ENCODE results near the gene VAMP3.

The VAMP3 gene

DNA sequence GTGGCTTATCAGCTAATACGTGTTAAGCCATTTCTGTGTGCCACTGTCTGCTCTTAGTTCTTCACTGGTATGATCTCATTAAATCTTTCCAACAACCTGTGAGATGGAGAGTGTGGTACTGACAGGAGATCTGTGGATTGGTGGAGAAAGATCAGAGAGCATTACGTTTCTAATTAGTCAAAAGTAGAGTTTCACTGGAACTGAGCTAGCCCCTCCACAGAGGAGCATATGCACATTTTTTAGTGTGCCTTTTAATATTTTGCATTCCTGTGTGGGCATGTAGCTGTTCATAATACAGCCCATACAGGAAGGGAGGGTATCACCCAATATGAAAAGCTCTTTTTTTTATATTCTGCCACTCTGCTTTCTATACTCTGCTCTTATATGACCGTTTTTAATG is 50.2 kb downstream of the VAMP3 start:
- FAIRE-seq: no peak

DNA sequence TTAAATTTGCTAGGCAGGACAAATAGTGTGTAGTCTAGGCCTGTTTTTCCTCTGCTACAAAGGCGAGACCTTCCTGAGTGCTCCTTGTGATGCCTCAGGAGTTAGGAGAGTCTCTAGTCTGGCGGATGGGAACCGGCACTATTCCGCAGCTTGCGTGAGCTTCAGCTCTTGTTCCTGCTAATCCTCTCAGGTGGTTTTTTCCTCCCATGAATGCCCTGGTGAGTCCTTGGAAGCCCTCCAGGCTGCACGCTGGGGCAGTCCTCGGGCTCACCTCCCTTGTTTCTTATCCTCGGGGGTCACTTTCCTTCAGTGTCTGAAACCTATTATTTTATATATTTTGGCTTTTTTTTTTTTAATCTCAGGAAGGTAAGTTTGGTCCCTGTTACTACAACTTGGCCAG is 53.6 kb downstream of the VAMP3 start:
- no peak for FAIRE-seq

DNA sequence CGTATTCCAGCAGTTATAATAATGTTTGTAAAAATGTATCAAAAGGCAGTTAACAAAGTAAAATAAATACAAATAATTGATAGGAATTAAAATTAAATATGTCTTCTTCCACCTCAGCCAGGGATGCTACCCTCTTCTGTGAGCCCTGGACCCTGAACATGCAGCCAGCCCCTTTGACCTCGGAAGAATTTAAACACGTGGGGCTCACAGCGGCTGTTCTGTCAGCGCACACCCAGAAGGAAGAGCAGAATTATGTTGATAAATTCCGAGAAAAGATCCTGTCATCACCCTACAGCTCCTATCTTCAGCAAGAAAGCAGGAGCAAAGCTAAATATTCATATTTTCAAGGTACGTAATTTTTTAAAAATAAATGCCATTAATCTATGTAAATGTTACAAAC is 55.3 kb downstream of the VAMP3 start:
- no peak for FAIRE-seq

DNA sequence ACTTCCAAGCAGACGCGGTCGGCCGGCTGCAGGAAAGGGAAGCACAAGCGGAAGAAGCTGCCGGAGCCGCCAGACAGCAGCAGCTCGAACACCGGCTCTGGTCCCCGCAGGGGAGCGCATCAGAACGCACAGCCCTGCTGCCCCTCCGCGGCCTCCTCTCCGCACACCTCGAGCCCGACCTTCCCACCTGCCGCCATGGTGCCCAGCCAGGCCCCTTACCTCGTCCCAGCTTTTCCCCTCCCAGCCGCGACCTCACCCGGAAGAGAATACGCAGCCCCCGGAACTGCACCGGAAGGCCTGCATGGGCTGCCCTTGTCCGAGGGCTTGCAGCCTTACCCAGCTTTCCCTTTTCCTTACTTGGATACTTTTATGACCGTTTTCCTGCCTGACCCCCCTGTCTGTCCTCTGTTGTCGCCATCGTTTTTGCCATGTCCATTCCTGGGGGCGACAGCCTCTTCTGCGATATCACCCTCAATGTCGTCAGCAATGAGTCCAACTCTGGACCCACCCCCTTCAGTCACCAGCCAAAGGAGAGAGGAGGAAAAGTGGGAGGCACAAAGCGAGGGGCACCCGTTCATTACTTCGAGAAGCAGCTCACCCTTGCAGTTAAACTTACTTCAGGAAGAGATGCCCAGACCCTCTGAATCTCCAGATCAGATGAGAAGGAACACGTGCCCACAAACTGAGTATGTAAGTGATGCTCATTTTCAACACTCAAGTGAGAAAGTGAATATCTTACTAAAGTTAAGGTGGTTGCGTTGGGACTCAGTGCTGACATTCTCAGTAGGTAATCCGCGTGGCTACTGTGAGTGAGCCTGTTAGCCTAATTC is 56.2 kb downstream of the VAMP3 start:
- FAIRE-seq: no peak
